IMR-90 (cell line): ENCODE results near the gene RTKN. TPM values are rescaled to one million over a fixed set of nuclear protein-coding genes. Genes with fewer than 3 reads are reported as not detected.
A peak's percentile ranks its signal among the peaks of the same experiment; 100 is the strongest.

ENCODE experiments used
- ATAC-seq: fragments of 200-7000 bp; cut with Tn5 transposase; 2 replicates; pipeline ENCODE4 v1.9.1; 2020; ENCODE audit warnings: low read depth, mild to moderate bottlenecking, moderate library complexity
- BruUV-seq: library from RNA; stranded (reverse); fragments of 400-500 nt; replicated peaks from 2 replicates; lab custom pipeline; 2021; lab: Mats Ljungman, UMichigan
- CTCF ChIA-PET: fragments of 300-600 bp; formaldehyde crosslinking; extraction: SDS; loops from one replicate; lab custom pipeline; 2021; ENCODE audit warnings: antibody characterized with exemption; lab: Yijun Ruan, JAX
- POLR2A ChIA-PET: fragments of 300-600 bp; sonication (Branson Sonifier 250); formaldehyde crosslinking; loops from one replicate; lab custom pipeline; 2022; ENCODE audit warnings: antibody characterized with exemption; ENCODE audit not compliant: unreplicated experiment; lab: Charles Lee
- DNase-seq: peaks from one replicate; pipeline ENCODE4 v3.0.0; 2013
- H2AFZ ChIP-seq: replicated peaks from 2 replicates; pipeline ENCODE3; 2013; ENCODE audit warnings: low read length, mild to moderate bottlenecking; ENCODE audit not compliant: poor library complexity
- H2AK5ac ChIP-seq: 2 replicates; pipeline ENCODE4 v1.6.1; 2013; ENCODE audit warnings: low read depth, low read length, inconsistent platforms
- H2AK9ac ChIP-seq: replicated peaks from 2 replicates; pipeline ENCODE3; 2013; ENCODE audit warnings: mild to moderate bottlenecking, low read depth, low read length, moderate library complexity; ENCODE audit not compliant: poor library complexity
- H2BK120ac ChIP-seq: 2 replicates; pipeline ENCODE4 v1.6.1; 2013; ENCODE audit warnings: low read depth, low read length, inconsistent platforms
- H2BK15ac ChIP-seq: 3 replicates; pipeline ENCODE4 v1.6.1; 2013; ENCODE audit warnings: low read depth, low read length, inconsistent platforms
- H2BK20ac ChIP-seq: 2 replicates; pipeline ENCODE4 v1.6.1; 2013; ENCODE audit warnings: low read depth, mild to moderate bottlenecking, inconsistent platforms, low read length, moderate library complexity
- H2BK5ac ChIP-seq: 2 replicates; pipeline ENCODE4 v1.6.1; 2013; ENCODE audit warnings: mild to moderate bottlenecking, low read depth, low read length, inconsistent platforms; ENCODE audit not compliant: poor library complexity, severe bottlenecking
- H3K14ac ChIP-seq: replicated peaks from 2 replicates; pipeline ENCODE4 v1.6.1; 2013; ENCODE audit warnings: low read depth, low read length, inconsistent platforms
- H3K18ac ChIP-seq: 2 replicates; pipeline ENCODE4 v1.6.1; 2013; ENCODE audit warnings: low read depth, low read length, control low read depth
- H3K23ac ChIP-seq: 2 replicates; pipeline ENCODE4 v1.6.1; 2013; ENCODE audit warnings: low read depth, low read length, inconsistent platforms
- H3K27ac ChIP-seq: 2 replicates; pipeline ENCODE4 v1.5.1; 2013; ENCODE audit warnings: mild to moderate bottlenecking, control low read depth, low read length; ENCODE audit not compliant: insufficient read depth
- H3K27me3 ChIP-seq: 2 replicates; pipeline ENCODE4 v1.6.1; 2013; ENCODE audit warnings: low read length; ENCODE audit not compliant: control insufficient read depth, insufficient read depth
- H3K36me3 ChIP-seq: 2 replicates; pipeline ENCODE4 v1.6.1; 2013; ENCODE audit warnings: low read length, mixed read lengths; ENCODE audit not compliant: control insufficient read depth, insufficient read depth
- H3K4ac ChIP-seq: 2 replicates; pipeline ENCODE4 v1.6.1; 2013; ENCODE audit warnings: low read depth, low read length, inconsistent platforms
- H3K4me1 ChIP-seq: 2 replicates; pipeline ENCODE4 v1.6.1; 2013; ENCODE audit warnings: low read length, mixed read lengths; ENCODE audit not compliant: control insufficient read depth, insufficient read depth
- H3K4me2 ChIP-seq: 2 replicates; pipeline ENCODE4 v1.6.1; 2013; ENCODE audit warnings: low read depth, mild to moderate bottlenecking, control low read depth, low read length, moderate library complexity
- H3K4me3 ChIP-seq: 2 replicates; pipeline ENCODE4 v1.5.1; 2013; ENCODE audit warnings: low read depth, mild to moderate bottlenecking, control low read depth, low read length, moderate library complexity; ENCODE audit not compliant: insufficient read depth
- H3K56ac ChIP-seq: 2 replicates; pipeline ENCODE4 v1.6.1; 2013; ENCODE audit warnings: low read length, inconsistent platforms; ENCODE audit not compliant: insufficient read depth; ENCODE audit errors: extremely low read depth
- H3K79me1 ChIP-seq, 2 experiments: 2 replicates each; pipeline ENCODE4 v1.6.1; 2013; ENCODE audit warnings: low read length in 2 of 2, inconsistent platforms in 1 of 2, low read depth in 1 of 2
- H3K9ac ChIP-seq: 2 replicates; pipeline ENCODE4 v1.6.1; 2013; ENCODE audit warnings: low read depth, low read length, control low read depth
- H3K9me1 ChIP-seq: 2 replicates; pipeline ENCODE4 v1.6.1; 2013; ENCODE audit warnings: low read length, inconsistent platforms; ENCODE audit not compliant: insufficient read depth
- H3K9me3 ChIP-seq: 2 replicates; pipeline ENCODE4 v1.6.1; 2013; ENCODE audit warnings: low read length; ENCODE audit not compliant: control insufficient read depth, insufficient read depth
- H4K20me1 ChIP-seq: 2 replicates; pipeline ENCODE4 v1.6.1; 2013; ENCODE audit warnings: low read length, inconsistent platforms; ENCODE audit not compliant: insufficient read depth
- H4K5ac ChIP-seq: 2 replicates; pipeline ENCODE4 v1.6.1; 2013; ENCODE audit warnings: mild to moderate bottlenecking, low read depth, low read length, control low read depth
- H4K8ac ChIP-seq, 2 experiments: 2 replicates each; pipeline ENCODE4 v1.6.1; 2013; ENCODE audit warnings: low read depth in 2 of 2, low read length in 2 of 2, control low read depth in 1 of 2, inconsistent platforms in 1 of 2
- H4K91ac ChIP-seq: 2 replicates; pipeline ENCODE4 v1.6.1; 2013; ENCODE audit warnings: low read depth, low read length, inconsistent platforms; ENCODE audit not compliant: insufficient read depth
- CEBPB ChIP-seq: IDR thresholded peaks from 2 replicates; pipeline ENCODE4 v1.6.1; 2012; ENCODE audit warnings: low read depth, low read length, improper control_type of control experiment
- FOS ChIP-seq: fragments of 150-350 bp; IDR thresholded peaks from 2 replicates; pipeline ENCODE4 v1.6.1; 2016; ENCODE audit warnings: low read depth, low read length
- MXI1 ChIP-seq: IDR thresholded peaks from 2 replicates; pipeline ENCODE4 v1.6.1; 2012; ENCODE audit warnings: low read depth, mild to moderate bottlenecking, low read length, moderate library complexity, borderline replicate concordance
- RFX5 ChIP-seq: IDR thresholded peaks from 2 replicates; pipeline ENCODE4 v1.8.0; 2012; ENCODE audit warnings: low read depth, mild to moderate bottlenecking, low read length, moderate library complexity
- WGBS, 2 experiments: methylation state at CpG; one replicate each; pipeline versions ENCODE4 v1.1.5 to v1.1.7; 2013; ENCODE audit warnings: missing lambda C conversion rate in 2 of 2; ENCODE audit not compliant: insufficient read length in 1 of 2; ENCODE audit errors: extremely low coverage in 2 of 2; 5-methylcytosine and 5-hydroxymethylcytosine counted together
- dilution Hi-C: fragments of 300-500 bp; cut with HindIII; formaldehyde crosslinking; loops from one replicate; pipeline ENCODE4 v1.14.3; 2018; ENCODE audit warnings: low sequenced_read_pairs; ENCODE audit not compliant: unreplicated experiment
- in situ Hi-C: fragments of 300-500 bp; cut with MboI; formaldehyde crosslinking; loops from 3 replicates; pipeline ENCODE4 v1.14.3; 2019; ENCODE audit warnings: low sequenced_read_pairs, inconsistent platforms, mixed read lengths
- intact Hi-C: fragments of 100-400 bp; cut with micrococcal nuclease; formaldehyde crosslinking; loops from 2 replicates; pipeline ENCODE4 v1.10.0; 2022
- polyA plus RNA-seq, 3 experiments: library from polyadenylated mRNA; depleted of rRNA; stranded (reverse); fragments of >200 nt; gene quantifications; 2 replicates each; pipeline ENCODE4 v1.2.3, GENCODE V29; 2012; ENCODE audit warnings: low replicate concordance in 1 of 3
- total RNA-seq: library from RNA; depleted of rRNA; stranded (reverse); fragments of >200 nt; gene quantifications from 2 replicates; pipeline ENCODE4 v1.2.3, GENCODE V29; 2012
- TF ChIP-seq, protein P1 (sequence below): conservative IDR thresholded peaks from 2 replicates; pipeline ENCODE4 v1.5.1; 2012; ENCODE audit warnings: mild to moderate bottlenecking, low read depth, low read length, improper control_type of control experiment
- TF ChIP-seq, protein P2 (sequence below): fragments of 150-350 bp; IDR thresholded peaks from 2 replicates; pipeline ENCODE4 v1.6.1; 2016; ENCODE audit warnings: low read depth, mild to moderate bottlenecking, low read length, moderate library complexity, borderline replicate concordance
- TF ChIP-seq, protein P3 (sequence below): fragments of 150-350 bp; IDR thresholded peaks from 2 replicates; pipeline ENCODE4 v1.6.1; 2017; ENCODE audit warnings: mild to moderate bottlenecking, antibody characterized with exemption, low read length, low read depth

Gene RTKN
- total and polyA plus RNA-seq, 2 of the 4 experiments (the other 2 are of a cell fraction), result 11.1 to 19.7 TPM

DNA sequence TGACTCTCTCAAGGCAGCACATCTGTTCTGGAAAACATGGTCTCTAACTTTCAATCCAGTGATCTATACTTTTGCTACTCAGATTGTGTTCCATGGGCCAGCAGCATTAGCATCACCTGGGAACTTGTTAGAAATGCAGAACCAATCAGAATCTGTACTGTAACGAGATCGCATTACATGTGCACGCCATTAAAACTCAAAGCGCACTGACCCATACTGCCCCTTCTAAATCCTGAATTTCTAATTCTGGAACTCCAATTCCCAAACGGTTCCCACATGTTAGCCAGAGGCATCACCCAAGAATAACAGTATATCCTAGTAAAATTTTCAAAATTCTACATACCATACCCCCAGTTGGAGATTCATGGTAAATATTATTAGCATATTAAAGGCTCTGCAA, 51.1 kb downstream of the RTKN start:
- no peak overlapping the region for H3K14ac ChIP-seq
- no peak overlapping the region for H2BK120ac ChIP-seq
- intact Hi-C loops, result loop anchor here (5.0 to 10.0 kb wide), 2 partner anchors 58 to 466 kb away; partner anchors contain the start of gene DGUOK
- in situ Hi-C loops, result no loop called here
- no peak overlapping the region for H4K5ac ChIP-seq
- H3K18ac ChIP-seq, result no peak overlapping the region
- H3K4me3 ChIP-seq, result peak overlapping the region; percentile 23; the same call in 1 of the 2 replicates
- no TSS peak for BruUV-seq
- POLR2A ChIA-PET, result no interaction called here
- H3K9me1 ChIP-seq, result peaks cover 25% of the 10 kb centered on the region
- H3K9me3 ChIP-seq, result no peaks in the 10 kb centered on the region
- H2AK5ac ChIP-seq, result no peak overlapping the region
- no peak overlapping the region for H3K4ac ChIP-seq
- H3K4me1 ChIP-seq, result peaks cover 9% of the 10 kb centered on the region
- H4K20me1 ChIP-seq, result peaks cover 31% of the 10 kb centered on the region
- H3K79me1 ChIP-seq, result peaks cover 25 to 58% of the 10 kb centered on the region in 2 experiments
- H3K9ac ChIP-seq, result no peak overlapping the region
- no peak overlapping the region for H4K91ac ChIP-seq
- H3K4me2 ChIP-seq, result peak overlapping the region; percentile 87
- peaks cover under 1% of the 10 kb centered on the region; the same call in 1 of the 2 replicates for H3K36me3 ChIP-seq
- peaks cover 3% of the 10 kb centered on the region; the same call in 1 of the 2 replicates for H3K27me3 ChIP-seq
- ATAC-seq, result no peak
- DNase-seq, result no peak
- CTCF ChIA-PET, result interaction anchor here (0.9 to 1.5 kb wide), 5 partner anchors 9 to 141 kb away, joined by 3 to 7 read pairs (median 6); partner anchors contain the start of gene DCTN1
- H2AK9ac ChIP-seq, result no peak overlapping the region
- H3K56ac ChIP-seq, result no peak overlapping the region
- H2AFZ ChIP-seq, result no peak overlapping the region
- dilution Hi-C loops, result no loop called here
- H2BK15ac ChIP-seq, result no peak overlapping the region
- no peak overlapping the region for H3K27ac ChIP-seq
- no peak overlapping the region for H2BK5ac ChIP-seq
- H3K23ac ChIP-seq, result 0 out of 2 replicates have a peak overlapping the region, but pooled peaks have one; percentile 1
- TF ChIP-seq FOS (no peak), MXI1 (no peak), RFX5 (no peak), CEBPB (no peak)
- TF ChIP-seq, protein P1, sequence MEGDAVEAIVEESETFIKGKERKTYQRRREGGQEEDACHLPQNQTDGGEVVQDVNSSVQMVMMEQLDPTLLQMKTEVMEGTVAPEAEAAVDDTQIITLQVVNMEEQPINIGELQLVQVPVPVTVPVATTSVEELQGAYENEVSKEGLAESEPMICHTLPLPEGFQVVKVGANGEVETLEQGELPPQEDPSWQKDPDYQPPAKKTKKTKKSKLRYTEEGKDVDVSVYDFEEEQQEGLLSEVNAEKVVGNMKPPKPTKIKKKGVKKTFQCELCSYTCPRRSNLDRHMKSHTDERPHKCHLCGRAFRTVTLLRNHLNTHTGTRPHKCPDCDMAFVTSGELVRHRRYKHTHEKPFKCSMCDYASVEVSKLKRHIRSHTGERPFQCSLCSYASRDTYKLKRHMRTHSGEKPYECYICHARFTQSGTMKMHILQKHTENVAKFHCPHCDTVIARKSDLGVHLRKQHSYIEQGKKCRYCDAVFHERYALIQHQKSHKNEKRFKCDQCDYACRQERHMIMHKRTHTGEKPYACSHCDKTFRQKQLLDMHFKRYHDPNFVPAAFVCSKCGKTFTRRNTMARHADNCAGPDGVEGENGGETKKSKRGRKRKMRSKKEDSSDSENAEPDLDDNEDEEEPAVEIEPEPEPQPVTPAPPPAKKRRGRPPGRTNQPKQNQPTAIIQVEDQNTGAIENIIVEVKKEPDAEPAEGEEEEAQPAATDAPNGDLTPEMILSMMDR, result no peak
- TF ChIP-seq, protein P2, sequence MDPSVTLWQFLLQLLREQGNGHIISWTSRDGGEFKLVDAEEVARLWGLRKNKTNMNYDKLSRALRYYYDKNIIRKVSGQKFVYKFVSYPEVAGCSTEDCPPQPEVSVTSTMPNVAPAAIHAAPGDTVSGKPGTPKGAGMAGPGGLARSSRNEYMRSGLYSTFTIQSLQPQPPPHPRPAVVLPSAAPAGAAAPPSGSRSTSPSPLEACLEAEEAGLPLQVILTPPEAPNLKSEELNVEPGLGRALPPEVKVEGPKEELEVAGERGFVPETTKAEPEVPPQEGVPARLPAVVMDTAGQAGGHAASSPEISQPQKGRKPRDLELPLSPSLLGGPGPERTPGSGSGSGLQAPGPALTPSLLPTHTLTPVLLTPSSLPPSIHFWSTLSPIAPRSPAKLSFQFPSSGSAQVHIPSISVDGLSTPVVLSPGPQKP, result no peak
- TF ChIP-seq, protein P3, sequence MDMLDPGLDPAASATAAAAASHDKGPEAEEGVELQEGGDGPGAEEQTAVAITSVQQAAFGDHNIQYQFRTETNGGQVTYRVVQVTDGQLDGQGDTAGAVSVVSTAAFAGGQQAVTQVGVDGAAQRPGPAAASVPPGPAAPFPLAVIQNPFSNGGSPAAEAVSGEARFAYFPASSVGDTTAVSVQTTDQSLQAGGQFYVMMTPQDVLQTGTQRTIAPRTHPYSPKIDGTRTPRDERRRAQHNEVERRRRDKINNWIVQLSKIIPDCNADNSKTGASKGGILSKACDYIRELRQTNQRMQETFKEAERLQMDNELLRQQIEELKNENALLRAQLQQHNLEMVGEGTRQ, result no peak
- 20% methylated on average over 4 of the region's 5 CpGs; no CpG with 5 or more reads in 1 of the 2 experiments for WGBS, 2 experiments
- H2BK20ac ChIP-seq, result no peak overlapping the region
- H4K8ac ChIP-seq, result no peak overlapping the region
